Right renal pelvis (tissue), 4 donors: Measurements from ENCODE around the gene GSG1L. TPM values are rescaled to one million over a fixed set of nuclear protein-coding genes. Genes with fewer than 3 reads are reported as not detected.
"Not testable (repeated sequence)": the region's sequence is repeated elsewhere in the genome, so short reads cannot be mapped to it uniquely, and the experiment has no call there.

Experiments
- DNase-seq, 4 donors: peaks; one replicate each; pipeline ENCODE4 v3.0.0-alpha.2; 2013; ENCODE audit warnings: low read depth in 4 of 4, low spot score in 3 of 4, missing footprints in 1 of 4
- polyA plus RNA-seq, 4 donors: library from polyadenylated mRNA; unstranded; fragments of 120-200 nt; gene quantifications; one replicate each; pipeline ENCODE4 v1.2.1, GENCODE V29; 2013; ENCODE audit not compliant: insufficient read length in 4 of 4

Gene GSG1L
- polyA plus RNA-seq, 4 donors: 0.44 to 0.74 (median 0.58) TPM

GRCh38 chr16:27991876-27992275 lies 71.6 kb downstream of the GSG1L start:
- DNase-seq: no peak

GRCh38 chr16:27985981-27986380 lies 77.5 kb downstream of the GSG1L start:
- DNase-seq: no peak

- DNase-seq: no peak
Observed at GRCh38 chr16:27984121-27984520, 79.4 kb downstream of the GSG1L start.

- DNase-seq: no peak
Observed at GRCh38 chr16:27983244-27983643, 80.3 kb downstream of the GSG1L start.

- DNase-seq: no peak
Observed at GRCh38 chr16:27982184-27982583, 81.3 kb downstream of the GSG1L start.

GRCh38 chr16:27980919-27981700 lies 82.4 kb downstream of the GSG1L start:
- DNase-seq: no peak

GRCh38 chr16:27980076-27980775 lies 83.3 kb downstream of the GSG1L start:
- DNase-seq: no peak

GRCh38 chr16:27979668-27980067 lies 83.8 kb downstream of the GSG1L start:
- DNase-seq: not testable (repeated sequence)

GRCh38 chr16:27978876-27979275 lies 84.6 kb downstream of the GSG1L start:
- no peak for DNase-seq

GRCh38 chr16:27977966-27978365 lies 85.5 kb downstream of the GSG1L start:
- no peak for DNase-seq

GRCh38 chr16:27976990-27977389 lies 86.5 kb downstream of the GSG1L start:
- no peak for DNase-seq

- no peak for DNase-seq
Observed at GRCh38 chr16:27974896-27975540, 88.5 kb downstream of the GSG1L start.

GRCh38 chr16:27973678-27974077 lies 89.8 kb downstream of the GSG1L start:
- no peak for DNase-seq

GRCh38 chr16:27972500-27972899 lies 91.0 kb downstream of the GSG1L start:
- DNase-seq: peak in 2 of 4 donors; percentile 1 to 5

GRCh38 chr16:27969574-27969973 lies 93.9 kb downstream of the GSG1L start:
- no peak for DNase-seq

GRCh38 chr16:27967169-27967568 lies 96.3 kb downstream of the GSG1L start:
- no peak for DNase-seq

GRCh38 chr16:27966756-27967155 lies 96.8 kb downstream of the GSG1L start:
- DNase-seq: no peak

GRCh38 chr16:27965801-27966200 lies 97.7 kb downstream of the GSG1L start:
- no peak for DNase-seq

- no peak for DNase-seq
Observed at GRCh38 chr16:27963471-27963965, 100.0 kb downstream of the GSG1L start.

- no peak for DNase-seq
Observed at GRCh38 chr16:27962197-27962596, 101.3 kb downstream of the GSG1L start.

- no peak for DNase-seq
Observed at GRCh38 chr16:27961296-27961620, 102.3 kb downstream of the GSG1L start.
